HG03571 (cell line): Measurements from ENCODE around the gene PTPRE.

Experiments
- ATAC-seq: cut with Tn5 transposase; IDR thresholded peaks from one replicate; pipeline ENCODE4 v1.9.1; 2021; ENCODE audit not compliant: unreplicated experiment

Gene PTPRE

GRCh38 chr10:127906548-127907377 lies at the start of gene PTPRE:
Gene PTPRE (plus strand): TSS chr10:127907103. CDS start chr10:128040882, 133,779 bp downstream.
- peak; percentile 79 for ATAC-seq

- ATAC-seq: no peak
Measured at GRCh38 chr10:127860592-127860991, 46.3 kb upstream of the PTPRE start.

GRCh38 chr10:127863231-127863825 lies 43.6 kb upstream of the PTPRE start:
- ATAC-seq: no peak

GRCh38 chr10:127866276-127867013 lies 40.5 kb upstream of the PTPRE start:
- ATAC-seq: no peak

GRCh38 chr10:127867805-127868204 lies 39.1 kb upstream of the PTPRE start:
- ATAC-seq: no peak

- ATAC-seq: no peak
Measured at GRCh38 chr10:127869329-127869728, 37.6 kb upstream of the PTPRE start.

GRCh38 chr10:127871631-127872010 lies 35.3 kb upstream of the PTPRE start:
- ATAC-seq: no peak

- ATAC-seq: no peak
Measured at GRCh38 chr10:127872011-127872761, 34.7 kb upstream of the PTPRE start.

GRCh38 chr10:127872871-127873600 lies 33.9 kb upstream of the PTPRE start:
- ATAC-seq: no peak

- no peak for ATAC-seq
Measured at GRCh38 chr10:127873901-127874470, 32.9 kb upstream of the PTPRE start.

GRCh38 chr10:127874671-127875448 lies 32.0 kb upstream of the PTPRE start:
- no peak for ATAC-seq

- ATAC-seq: no peak
Measured at GRCh38 chr10:127875449-127875765, 31.5 kb upstream of the PTPRE start.

GRCh38 chr10:127875916-127876315 lies 31.0 kb upstream of the PTPRE start:
- no peak for ATAC-seq

- no peak for ATAC-seq
Measured at GRCh38 chr10:127877116-127877515, 29.8 kb upstream of the PTPRE start.

- ATAC-seq: no peak
Measured at GRCh38 chr10:127877699-127878098, 29.2 kb upstream of the PTPRE start.

GRCh38 chr10:127878475-127879055 lies 28.3 kb upstream of the PTPRE start:
- no peak for ATAC-seq

GRCh38 chr10:127880557-127880956 lies 26.3 kb upstream of the PTPRE start:
- ATAC-seq: no peak

- ATAC-seq: no peak
Measured at GRCh38 chr10:127881262-127881661, 25.6 kb upstream of the PTPRE start.

GRCh38 chr10:127882391-127882790 lies 24.5 kb upstream of the PTPRE start:
- no peak for ATAC-seq
